GM18909 (cell line): Measurements from ENCODE around the gene MAD2L2.

Source experiments
- ATAC-seq: cut with Tn5 transposase; IDR thresholded peaks from one replicate; pipeline ENCODE4 v1.9.1; 2021; ENCODE audit warnings: mild to moderate bottlenecking; ENCODE audit not compliant: unreplicated experiment, poor library complexity

Gene MAD2L2

DNA sequence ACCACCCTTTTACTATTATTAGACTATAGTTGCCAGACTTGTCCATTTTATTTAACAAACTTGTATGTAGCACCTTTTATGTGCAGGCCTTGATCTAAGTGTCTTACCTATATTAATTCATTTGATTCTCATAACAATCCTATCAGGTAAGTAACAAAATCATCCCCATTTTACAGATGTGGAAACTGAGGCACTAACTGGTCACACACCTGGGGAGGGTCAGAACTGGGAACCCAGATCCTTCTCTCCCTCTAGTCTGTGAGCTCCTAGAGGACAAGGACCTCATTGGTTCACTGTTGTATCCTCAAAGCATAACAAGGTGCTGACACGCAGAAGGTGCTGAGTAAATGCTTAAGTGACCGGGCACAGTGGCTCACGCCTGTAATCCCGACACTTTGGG lies 41.6 kb downstream of the MAD2L2 start:
- no peak for ATAC-seq

DNA sequence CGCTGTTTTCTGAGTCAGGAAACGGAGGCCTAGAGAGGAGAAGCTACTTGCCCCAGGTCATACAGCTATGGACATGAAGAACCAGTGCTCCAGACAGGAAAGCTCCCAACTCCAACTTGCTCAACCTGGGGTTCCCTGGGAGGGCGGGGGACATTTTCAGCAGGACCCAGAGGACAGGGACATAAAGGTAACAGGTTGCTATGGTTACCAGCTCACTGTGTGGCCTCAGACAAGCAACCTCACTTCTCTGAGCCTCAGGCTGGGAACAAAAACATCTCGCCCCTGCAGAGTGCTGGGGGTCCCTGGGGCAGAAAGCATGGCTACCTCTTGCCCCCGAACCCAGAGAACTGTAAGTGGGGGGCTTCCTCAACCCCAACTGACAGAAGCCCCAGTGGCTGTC lies 42.8 kb downstream of the MAD2L2 start:
- no peak for ATAC-seq

DNA sequence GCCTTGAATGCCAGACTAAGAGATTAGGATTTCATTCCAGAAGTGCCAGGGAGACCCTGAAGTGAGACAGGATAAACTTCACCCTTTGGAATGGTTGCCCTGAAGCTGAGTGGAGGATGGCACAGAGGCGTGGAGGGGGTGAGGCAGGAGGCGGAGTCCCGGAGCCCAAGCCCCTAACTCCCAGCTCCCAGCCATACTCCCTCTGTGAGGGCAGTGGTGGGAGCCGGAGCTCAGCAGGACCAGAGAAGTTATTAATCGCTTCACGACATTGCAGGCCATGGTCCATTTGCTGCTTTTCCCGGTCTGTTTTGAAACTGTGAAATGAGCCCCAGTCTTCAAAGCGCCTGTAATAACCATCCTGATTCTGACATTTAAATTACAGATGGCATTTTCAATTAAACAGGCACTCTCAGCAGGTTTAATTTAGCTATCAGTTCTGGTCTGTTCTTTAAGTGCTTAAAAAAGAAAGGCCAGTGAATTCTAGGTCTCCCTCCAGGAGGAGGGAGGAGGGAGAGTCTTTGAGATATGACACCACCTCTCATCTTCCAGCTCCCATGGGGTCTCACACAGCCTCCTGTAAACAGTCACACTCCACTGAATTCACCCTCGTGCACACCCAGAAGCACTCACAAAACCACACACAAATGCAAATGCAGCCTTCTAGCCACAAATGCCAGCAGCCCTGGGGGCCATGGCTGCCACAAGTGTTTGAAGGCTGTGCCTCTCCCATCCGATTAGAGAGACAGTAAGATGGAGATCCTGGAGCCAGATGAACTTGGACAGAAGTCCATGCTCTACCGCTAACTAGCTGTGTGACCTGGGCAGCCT lies 46.4 kb downstream of the MAD2L2 start:
- ATAC-seq = no peak

DNA sequence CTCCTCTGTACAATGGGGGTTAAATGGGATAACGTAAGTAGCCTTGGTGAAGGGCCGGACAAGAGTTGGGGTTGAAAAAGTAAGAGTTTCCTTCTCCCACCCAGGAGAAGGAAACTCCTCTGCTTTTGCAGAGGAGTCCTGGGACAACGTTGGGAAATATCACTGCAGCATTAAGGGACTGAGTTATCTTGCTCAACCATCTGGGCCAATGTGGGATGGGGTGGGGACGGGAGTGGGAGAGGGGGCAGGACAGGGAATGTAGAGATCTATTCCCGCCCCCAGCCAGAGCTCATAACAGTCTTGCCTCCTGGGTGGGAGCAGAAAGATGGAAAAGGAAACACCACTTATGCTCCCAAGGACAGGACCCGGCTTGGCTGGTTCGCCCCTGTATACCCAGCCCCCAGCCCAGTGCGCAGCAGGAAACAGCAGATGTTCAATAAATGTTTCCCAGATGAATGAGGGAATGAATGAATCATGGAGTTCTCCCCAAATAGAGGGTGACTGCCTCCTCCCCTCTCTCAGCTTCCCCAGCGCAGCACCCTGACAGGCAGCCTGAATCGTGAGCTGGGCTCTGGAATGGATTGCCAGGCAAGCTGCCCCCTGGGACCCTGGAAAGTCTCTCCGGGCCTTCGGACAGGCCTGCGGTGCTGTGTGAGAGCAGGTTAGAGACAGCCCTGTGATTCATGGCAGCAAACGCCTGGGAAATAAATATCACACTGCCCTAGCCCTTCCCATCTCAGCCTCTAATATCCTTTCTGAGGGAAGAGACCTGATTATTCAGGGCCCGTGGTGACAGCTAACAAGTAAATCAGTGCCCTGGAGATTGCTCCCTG lies 51.5 kb downstream of the MAD2L2 start:
- ATAC-seq = no peak

DNA sequence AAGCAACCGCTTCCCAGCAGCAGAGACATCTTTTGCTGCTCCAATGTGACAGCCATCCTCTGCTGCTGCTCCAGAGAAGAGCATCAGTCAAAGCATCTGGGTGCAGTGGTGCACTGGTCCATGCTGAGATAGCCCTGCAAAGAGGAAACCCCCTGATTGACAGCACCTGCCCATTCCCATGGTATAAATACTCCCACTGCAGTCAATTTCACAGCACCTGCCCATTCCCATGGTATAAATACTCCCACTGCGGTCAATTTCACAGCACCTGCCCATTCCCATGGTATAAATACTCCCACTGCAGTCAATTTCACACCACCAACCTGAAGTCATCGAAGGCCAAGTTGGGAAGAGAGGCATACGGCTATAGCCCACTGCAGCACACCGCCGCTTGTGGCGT lies 52.2 kb downstream of the MAD2L2 start:
- ATAC-seq = no peak

DNA sequence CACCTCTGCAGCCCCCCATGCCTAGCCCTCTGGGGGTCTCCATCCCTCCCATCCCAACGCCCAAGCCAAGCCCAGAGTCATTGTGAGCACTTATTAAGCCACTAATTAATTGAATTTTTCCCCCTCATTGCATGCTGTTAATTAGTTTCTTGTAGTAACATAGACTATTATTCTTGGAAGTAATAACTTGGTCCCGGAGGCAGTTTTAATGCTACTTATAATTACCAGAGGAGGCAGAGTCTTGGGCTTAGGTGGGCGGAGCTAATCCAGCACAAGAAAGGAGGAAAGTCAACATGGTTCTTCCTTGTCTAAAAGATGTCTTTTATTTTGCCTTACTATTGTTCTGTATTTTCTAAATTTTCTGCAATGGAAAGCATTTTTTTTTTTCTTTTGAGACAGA lies 54.4 kb downstream of the MAD2L2 start:
- no peak for ATAC-seq
